Kidney epithelial cell (primary cell): ENCODE measurements around the gene CLK3. TPM values are rescaled to one million over a fixed set of nuclear protein-coding genes. Genes with fewer than 3 reads are reported as not detected.

Source experiments
- DNase-seq: peaks from one replicate; pipeline ENCODE4 v3.0.0-alpha.2; 2010; ENCODE audit warnings: low read depth
- H3K27me3 ChIP-seq: 2 replicates; pipeline ENCODE4 v1.6.0; 2011; ENCODE audit warnings: low read length; ENCODE audit not compliant: control insufficient read depth, insufficient read depth
- H3K36me3 ChIP-seq: 2 replicates; pipeline ENCODE4 v1.5.1; 2011; ENCODE audit warnings: low read length; ENCODE audit not compliant: control insufficient read depth, insufficient read depth
- H3K4me3 ChIP-seq: 2 replicates; pipeline ENCODE4 v1.5.1; 2011; ENCODE audit warnings: low read depth, mild to moderate bottlenecking, control low read depth, low read length
- total RNA-seq: library from RNA; depleted of rRNA; stranded (reverse); fragments of >200 nt; gene quantifications from 2 replicates; pipeline ENCODE4 v1.2.3, GENCODE V29; 2015
- TF ChIP-seq, protein P1 (sequence below): IDR thresholded peaks from 2 replicates; pipeline ENCODE4 v1.5.1; 2011; ENCODE audit warnings: mild to moderate bottlenecking, moderate library complexity, low read length, control low read depth, inconsistent platforms; ENCODE audit not compliant: insufficient read depth, poor library complexity, severe bottlenecking

Gene CLK3
- 96.9 and 104 TPM in 2 replicates for total RNA-seq

DNA sequence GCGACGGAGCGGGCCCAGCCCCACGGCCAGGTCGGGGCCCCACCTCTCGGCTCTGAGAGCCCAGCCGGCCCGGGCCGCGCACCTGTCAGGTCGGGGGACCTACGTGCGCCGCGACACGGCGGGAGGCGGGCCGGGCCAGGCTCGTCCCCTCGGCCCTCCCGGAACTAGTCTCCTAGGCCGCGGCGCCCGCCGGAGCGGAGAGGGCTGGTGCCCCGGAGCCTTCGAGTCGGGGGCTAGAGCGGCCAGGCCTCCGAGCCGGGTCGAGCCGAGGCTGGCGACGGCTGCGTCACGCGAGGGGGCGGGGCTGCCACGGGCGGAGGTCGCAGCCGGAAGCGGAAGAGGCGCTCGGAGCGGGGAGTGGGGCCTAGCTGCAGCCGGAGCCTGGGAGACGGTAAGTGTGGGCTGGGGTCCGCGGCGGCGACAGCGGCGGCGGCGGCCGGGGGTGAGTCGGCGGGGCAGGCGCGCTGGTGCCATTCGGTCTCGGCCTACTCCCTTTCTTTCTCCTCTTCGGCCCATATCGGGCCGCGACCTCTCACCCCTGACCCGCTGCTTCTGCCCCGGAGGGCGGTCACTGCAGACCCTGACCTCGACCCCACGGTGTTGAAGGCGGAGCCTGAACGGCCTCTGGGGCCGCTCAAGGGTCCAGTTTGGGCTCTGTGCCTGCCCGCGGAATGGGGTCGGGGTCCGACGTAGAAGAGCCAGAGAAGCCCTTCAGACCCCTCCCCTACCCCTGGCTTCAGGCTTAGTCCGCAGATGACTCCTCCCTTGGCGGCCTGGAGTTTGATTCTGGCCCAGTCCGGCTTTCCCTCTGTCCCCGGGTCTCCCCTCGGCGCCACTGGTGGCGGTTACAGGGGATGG lies at the start of gene CLK3:
Gene CLK3 (plus strand): TSS at position 329 of the 858 bp plus-strand sequence. CDS start 3,361 bp downstream, outside the sequence.
- peak; percentile 66 for DNase-seq
- peaks cover 1% of the 10 kb centered on the region for H3K36me3 ChIP-seq
- peak within 1 kb of the TSS; percentile 89 for H3K4me3 ChIP-seq
- H3K27me3 ChIP-seq: peaks cover 6% of the 10 kb centered on the region
- TF ChIP-seq, protein P1, sequence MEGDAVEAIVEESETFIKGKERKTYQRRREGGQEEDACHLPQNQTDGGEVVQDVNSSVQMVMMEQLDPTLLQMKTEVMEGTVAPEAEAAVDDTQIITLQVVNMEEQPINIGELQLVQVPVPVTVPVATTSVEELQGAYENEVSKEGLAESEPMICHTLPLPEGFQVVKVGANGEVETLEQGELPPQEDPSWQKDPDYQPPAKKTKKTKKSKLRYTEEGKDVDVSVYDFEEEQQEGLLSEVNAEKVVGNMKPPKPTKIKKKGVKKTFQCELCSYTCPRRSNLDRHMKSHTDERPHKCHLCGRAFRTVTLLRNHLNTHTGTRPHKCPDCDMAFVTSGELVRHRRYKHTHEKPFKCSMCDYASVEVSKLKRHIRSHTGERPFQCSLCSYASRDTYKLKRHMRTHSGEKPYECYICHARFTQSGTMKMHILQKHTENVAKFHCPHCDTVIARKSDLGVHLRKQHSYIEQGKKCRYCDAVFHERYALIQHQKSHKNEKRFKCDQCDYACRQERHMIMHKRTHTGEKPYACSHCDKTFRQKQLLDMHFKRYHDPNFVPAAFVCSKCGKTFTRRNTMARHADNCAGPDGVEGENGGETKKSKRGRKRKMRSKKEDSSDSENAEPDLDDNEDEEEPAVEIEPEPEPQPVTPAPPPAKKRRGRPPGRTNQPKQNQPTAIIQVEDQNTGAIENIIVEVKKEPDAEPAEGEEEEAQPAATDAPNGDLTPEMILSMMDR: no peak

- Histone ChIP-seq H3K36me3 (no peaks in the 10 kb centered on the region), H3K27me3 (no peaks in the 10 kb centered on the region), H3K4me3 (no peak overlapping the region)
- no peak for DNase-seq
- TF ChIP-seq, protein P1: no peak
Observed at GRCh38 chr15:74568594-74568993, 47.0 kb upstream of the CLK3 start.

- TF ChIP-seq, protein P1: no peak
Observed at GRCh38 chr15:74569731-74570070, 45.9 kb upstream of the CLK3 start.

DNA sequence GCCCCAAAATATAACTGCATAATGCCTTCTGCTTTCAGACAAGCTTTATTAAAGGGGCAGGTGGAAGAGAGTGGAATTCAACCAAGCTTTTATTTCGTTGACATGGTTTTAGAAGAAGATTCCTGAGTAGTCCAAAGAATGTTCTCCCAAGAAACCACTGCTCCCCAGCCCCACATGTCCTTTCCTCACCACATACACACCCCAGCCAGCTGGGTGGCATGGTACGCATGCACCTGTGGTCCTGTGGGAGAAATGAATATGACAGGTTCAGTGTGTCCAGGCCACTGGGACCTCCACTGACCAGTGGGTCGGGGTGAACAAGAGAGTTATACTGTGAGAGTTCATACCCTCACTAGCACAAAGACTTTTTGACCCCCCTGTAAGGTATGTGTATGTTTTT lies 44.4 kb upstream of the CLK3 start:
- Histone ChIP-seq H3K27me3 (no peaks in the 10 kb centered on the region), H3K36me3 (no peaks in the 10 kb centered on the region), H3K4me3 (no peak overlapping the region)
- no peak for DNase-seq
- TF ChIP-seq, protein P1: no peak

More at GRCh38 chr15:74569731-74570070, 45.9 kb upstream of the CLK3 start:
- Histone ChIP-seq H3K4me3 (no peak overlapping the region), H3K27me3 (no peaks in the 10 kb centered on the region), H3K36me3 (no peaks in the 10 kb centered on the region)
- no peak for DNase-seq

DNA sequence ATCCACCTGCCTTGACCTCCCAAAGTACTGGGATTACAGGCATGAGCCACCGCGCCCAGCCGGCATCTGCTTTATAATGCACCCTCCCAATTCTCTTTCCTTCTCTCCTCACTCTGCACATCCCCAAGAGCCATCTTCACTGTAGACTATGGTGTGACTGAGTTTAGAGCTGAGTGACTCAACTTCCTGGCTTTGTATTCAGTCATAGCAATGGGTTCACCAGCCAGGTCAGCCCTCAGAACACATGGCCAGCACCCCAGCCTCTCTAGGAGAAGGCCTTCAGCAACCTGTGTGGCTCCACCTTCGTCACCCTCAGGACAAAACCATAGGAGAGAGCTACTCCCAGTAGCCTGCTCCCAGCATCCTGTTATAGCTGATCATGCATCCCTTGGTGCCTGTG lies 41.6 kb upstream of the CLK3 start:
- Histone ChIP-seq H3K36me3 (no peaks in the 10 kb centered on the region), H3K4me3 (no peak overlapping the region), H3K27me3 (no peaks in the 10 kb centered on the region)
- TF ChIP-seq, protein P1: no peak
- DNase-seq: no peak
